Measurements from ENCODE around the gene CSRP2.

Gene CSRP2

GRCh38 chr12:76863837-76864236 is 15.0 kb downstream of the CSRP2 start:
- DNase-seq (ENCODE audit: low read depth in 2 of 3, low spot score in 1 of 3) = no peak

GRCh38 chr12:76863005-76863670 is 15.7 kb downstream of the CSRP2 start:
- DNase-seq (ENCODE audit: low read depth in 2 of 3, low spot score in 1 of 3) = no peak

GRCh38 chr12:76860256-76860655 is 18.6 kb downstream of the CSRP2 start:
- no peak for DNase-seq (ENCODE audit: low read depth in 2 of 3, low spot score in 1 of 3)

DNA sequence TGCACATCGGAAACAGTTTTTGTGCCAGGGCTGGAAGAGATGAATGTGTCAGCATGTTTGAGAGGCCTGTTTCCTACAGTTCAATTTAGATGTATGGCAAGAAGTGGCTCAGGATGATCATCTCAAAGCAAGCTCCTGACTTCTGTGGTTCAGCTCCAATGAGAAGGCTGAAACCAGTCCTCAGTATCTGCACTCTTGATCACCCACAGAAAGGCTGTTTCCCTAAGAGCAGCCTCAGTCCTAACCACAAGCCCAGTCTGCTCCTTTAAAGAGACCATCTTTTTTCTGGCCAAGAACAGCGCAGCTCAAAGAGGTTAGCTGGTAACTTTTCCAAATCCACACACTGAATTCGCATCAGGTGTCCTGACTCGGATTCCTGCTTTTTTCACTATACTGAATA is 19.2 kb downstream of the CSRP2 start:
- DNase-seq (ENCODE audit: low read depth in 2 of 3, low spot score in 1 of 3) = no peak

- DNase-seq (ENCODE audit: low read depth in 2 of 3, low spot score in 1 of 3) = no peak
Measured at GRCh38 chr12:76856018-76856644, 22.7 kb downstream of the CSRP2 start.

DNA sequence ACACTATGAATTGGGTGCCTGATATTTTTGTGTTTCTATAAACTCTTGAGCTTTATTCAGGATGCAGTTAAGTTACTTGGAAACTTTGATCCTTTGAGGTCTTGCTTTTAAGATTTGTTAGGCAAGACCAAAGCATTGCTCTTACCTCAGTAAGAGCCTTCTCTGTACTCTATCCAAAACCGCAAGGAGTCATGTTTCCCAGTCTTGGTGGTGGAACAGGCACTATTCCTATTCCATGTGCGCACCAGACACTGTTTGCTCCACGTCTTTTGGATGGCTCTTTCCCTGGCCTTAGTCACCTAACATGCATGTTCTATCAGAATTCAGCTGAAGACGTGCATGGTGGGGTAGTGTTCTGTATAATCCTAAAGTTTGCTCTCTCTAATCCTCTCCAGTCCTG is 23.5 kb downstream of the CSRP2 start:
- no peak for DNase-seq (ENCODE audit: low read depth in 2 of 3, low spot score in 1 of 3)

DNA sequence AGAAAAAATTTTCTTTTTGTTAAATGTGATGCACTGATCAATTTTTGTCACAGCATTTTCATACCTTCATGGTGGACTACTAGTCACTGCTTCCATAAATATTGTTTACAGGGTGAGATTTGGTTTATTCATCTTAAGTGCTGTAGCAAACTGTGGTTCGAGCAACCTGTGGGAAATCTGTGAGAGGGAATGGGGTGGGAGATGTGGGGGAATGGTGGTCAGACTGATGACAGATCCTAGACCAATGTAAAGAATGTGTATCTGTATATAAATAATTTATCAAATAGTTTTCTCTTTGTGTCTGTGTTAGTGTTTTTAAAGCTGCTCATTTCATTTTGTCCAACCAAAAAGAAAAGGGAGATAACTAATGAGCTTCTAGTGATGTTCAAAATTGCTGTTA is 26.7 kb downstream of the CSRP2 start:
- DNase-seq (ENCODE audit: low read depth in 2 of 3, low spot score in 1 of 3) = no peak

DNA sequence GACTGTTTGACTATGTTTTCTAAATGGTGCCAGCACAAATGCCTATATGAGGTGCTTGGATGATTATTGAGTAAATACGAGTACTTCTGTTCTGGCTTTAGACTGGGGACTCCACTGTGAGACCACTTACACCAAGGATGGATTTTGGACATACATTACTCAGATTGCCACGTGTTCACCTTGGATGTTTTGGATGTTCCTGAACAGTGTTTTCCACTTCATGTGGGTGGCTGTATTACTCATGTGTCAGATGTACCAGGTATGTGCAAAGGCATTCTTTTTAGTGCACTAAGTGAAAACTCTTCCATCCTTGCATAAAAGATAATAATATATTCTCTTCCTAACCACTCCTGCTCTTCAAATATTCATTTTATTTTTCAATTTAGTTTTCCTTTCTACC is 30.7 kb downstream of the CSRP2 start:
- DNase-seq (ENCODE audit: low read depth in 2 of 3, low spot score in 1 of 3) = no peak

DNA sequence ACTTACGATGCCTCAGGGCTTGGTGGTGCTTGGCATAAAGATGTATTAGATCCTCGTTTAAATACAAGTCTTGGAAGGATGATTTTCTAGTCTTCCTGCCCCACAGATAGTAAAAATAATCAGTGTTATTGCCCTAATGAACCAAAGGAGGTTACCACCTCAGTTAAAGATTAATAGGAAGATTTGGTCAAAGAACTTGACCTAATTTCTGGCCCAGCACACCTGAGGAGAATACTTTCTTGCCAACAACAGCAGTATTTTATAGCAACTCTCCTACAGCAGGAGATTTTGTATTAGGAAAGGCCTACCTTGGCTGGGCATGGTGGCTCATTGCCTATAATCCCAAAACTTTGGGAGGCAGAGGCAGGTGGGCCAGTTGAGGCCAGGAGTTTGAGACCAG is 31.6 kb downstream of the CSRP2 start:
- DNase-seq (ENCODE audit: low read depth in 2 of 3, low spot score in 1 of 3) = no peak

- DNase-seq (ENCODE audit: low read depth in 2 of 3, low spot score in 1 of 3) = no peak
Measured at GRCh38 chr12:76836633-76837032, 42.2 kb downstream of the CSRP2 start.

DNA sequence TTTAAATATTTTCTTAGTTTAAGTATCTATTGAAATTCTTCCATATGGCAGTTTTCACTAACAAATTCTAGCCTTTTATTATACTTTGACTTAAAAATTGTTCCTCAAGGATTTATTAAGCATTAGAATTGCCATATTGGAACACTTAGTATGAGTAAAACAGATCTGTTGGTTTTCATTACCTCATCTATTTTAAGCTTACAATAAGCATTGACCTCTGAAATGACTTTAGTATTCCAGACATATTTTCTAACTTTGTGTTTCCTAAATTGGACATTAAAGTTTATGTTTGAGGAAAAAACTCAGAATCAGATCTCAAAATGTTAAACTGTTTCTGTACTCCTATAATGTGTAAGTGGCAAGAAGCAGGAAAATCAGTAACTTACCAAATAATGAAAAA is 48.4 kb downstream of the CSRP2 start:
- DNase-seq (ENCODE audit: low read depth in 2 of 3, low spot score in 1 of 3) = no peak

GRCh38 chr12:76820888-76821482 is 57.8 kb downstream of the CSRP2 start:
- no peak for DNase-seq (ENCODE audit: low read depth in 2 of 3, low spot score in 1 of 3)

DNA sequence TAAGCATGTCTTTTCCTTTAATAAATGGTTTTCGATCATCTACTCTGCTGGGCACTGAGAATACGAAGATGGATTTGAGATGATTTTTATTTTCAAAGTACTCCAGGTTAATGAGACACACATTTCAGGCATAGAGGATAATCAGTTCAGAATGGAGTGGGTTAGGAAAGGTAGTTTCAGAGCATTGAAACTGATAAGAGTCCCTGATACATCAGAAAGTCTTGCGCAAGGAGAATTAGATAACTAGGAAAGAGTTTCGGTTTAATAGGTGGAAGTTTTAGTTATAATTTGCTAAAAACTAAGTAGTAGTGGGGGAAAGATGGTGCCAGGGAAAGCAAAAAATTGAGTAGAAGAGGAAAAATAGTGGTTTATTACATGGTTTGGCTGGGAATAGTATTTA is 64.8 kb downstream of the CSRP2 start:
- DNase-seq (ENCODE audit: low read depth in 2 of 3, low spot score in 1 of 3) = no peak

DNA sequence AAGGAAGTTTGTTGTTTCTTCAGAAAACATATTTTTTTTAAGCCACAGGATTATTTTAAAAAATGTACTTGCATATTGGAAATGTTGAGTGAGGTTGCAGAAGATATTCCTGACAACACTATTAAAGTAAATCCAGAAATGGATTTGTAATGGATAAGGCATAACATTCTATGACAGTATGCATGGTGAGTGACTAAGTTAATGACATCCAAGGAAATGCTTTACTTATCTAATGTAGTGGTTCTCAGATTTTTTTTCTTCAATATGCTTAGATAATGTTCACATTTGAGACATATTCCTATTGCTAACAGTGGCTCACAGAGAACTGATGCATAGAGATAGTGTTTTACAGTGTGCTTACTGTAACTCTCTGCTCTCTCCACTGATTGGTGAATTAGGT is 65.6 kb downstream of the CSRP2 start:
- DNase-seq (ENCODE audit: low read depth in 2 of 3, low spot score in 1 of 3) = no peak

DNA sequence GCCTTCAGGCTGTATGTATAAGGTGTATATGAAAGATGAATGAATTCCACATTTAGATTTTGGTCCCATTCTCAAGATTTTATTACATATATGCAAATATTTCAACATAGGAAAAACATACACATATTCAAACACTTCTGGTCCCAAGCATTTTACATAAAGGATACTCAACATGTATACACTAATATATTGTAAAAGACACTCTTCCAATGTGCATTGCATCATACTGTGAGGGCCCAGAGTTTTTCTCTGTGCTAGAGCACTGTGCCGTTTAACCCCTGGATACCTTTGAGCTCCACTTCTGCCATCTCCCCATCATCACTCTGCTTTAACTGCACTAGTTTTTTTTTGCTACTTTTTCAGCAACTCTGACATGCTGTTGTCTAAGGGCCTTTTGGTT is 66.8 kb downstream of the CSRP2 start:
- no peak for DNase-seq (ENCODE audit: low read depth in 2 of 3, low spot score in 1 of 3)

DNA sequence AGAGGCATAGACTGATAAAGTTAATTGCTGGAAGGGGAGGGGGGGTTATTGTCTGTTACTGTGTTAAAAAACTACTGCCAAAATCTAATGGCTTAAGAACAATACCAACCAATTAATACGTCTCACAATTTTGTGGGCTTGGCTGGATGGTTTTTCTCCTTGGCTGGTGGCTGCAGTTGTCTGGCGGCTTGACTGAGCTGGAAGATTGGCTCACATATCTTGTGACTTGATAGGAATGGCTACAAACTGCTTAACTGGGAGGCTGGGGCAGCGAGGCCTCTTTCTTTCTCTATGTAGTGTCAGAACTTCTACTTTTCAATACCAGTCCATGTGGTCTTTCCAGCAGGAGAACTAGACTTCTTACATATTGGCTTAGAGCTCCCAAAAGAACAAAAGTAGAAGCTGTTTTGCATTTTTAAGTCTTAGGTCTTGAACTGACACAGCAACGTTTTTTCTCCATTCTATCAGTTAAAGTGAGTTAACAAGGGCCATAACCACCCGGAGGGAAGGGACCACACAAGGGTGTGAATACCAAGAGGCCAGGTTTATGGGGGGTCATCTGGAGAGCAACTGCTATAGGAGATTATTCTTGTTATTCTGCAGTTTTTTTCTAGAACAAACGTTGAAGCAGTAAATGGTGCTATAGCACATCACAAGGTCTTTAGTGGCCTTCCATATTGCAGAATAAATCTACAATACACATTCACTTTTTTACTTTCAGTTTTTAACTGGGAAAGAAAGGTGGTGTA is 68.0 kb downstream of the CSRP2 start:
- DNase-seq (ENCODE audit: low read depth in 2 of 3, low spot score in 1 of 3) = no peak
